NT2/D1 (cell line): ENCODE data around the gene SLCO3A1.

Experiments used
- SUZ12 ChIP-seq: IDR thresholded peaks from 2 replicates; pipeline ENCODE4 v1.6.1; 2011; ENCODE audit not compliant: insufficient read length, insufficient read depth; ENCODE audit errors: extremely low read depth
- YY1 ChIP-seq: IDR thresholded peaks from 2 replicates; pipeline ENCODE4 v1.6.1; 2011; ENCODE audit not compliant: insufficient read length, insufficient read depth
- ZNF274 ChIP-seq: IDR thresholded peaks from 2 replicates; pipeline ENCODE4 v1.6.1; 2011; ENCODE audit warnings: mild to moderate bottlenecking, low read depth, low read length

DNA sequence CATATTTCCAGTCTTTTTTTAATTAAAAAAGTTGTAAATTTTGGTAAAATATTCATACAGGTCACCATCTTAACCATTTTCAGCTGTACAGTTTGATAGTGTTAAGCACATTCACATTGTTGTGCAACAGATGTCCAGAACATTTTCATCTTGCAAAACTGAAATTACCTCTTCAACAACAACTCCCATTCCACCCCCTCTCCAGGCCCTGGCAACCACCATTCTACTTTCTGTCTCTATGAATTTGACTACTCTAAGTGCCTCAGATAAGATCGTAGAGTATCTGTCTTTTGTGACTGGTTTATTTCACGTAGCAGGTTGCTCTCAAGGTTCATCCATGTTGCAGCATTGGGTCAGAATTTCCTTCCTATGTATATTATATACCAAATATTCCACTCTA lies 76.0 kb downstream of the SLCO3A1 start:
- TF ChIP-seq ZNF274 (no peak), SUZ12 (no peak), YY1 (no peak)
